H1 (cell line): Measurements from ENCODE around the gene SRSF8. TPM values are rescaled to one million over a fixed set of nuclear protein-coding genes. Genes with fewer than 3 reads are reported as not detected.

Experiments
- CTCF ChIA-PET: fragments of 300-600 bp; sonication (Branson Sonifier 250); formaldehyde crosslinking; loops from one replicate; lab custom pipeline; 2021; ENCODE audit not compliant: partially characterized antibody; lab: Charles Lee
- POLR2A ChIA-PET: fragments of 300-600 bp; sonication (Branson Sonifier 250); formaldehyde crosslinking; loops from one replicate; lab custom pipeline; 2021; ENCODE audit warnings: inconsistent platforms; ENCODE audit not compliant: partially characterized antibody; lab: Charles Lee
- DNase-seq, 2 experiments: peaks; one replicate each; pipeline versions ENCODE4 v3.0.0 to v3.0.0-alpha.2; 2010 to 2022; ENCODE audit warnings: low spot score in 2 of 2, low read depth in 1 of 2, mixed read lengths in 1 of 2
- FAIRE-seq: peaks from 2 replicates; lab custom pipeline; 2011; peaks lifted over from hg19 to GRCh38; lab: Jason Lieb, UNC
- H2AFZ ChIP-seq: 2 replicates; pipeline ENCODE4 v1.8.1; 2012; ENCODE audit warnings: low read length, inconsistent platforms
- H2AK5ac ChIP-seq: 2 replicates; pipeline ENCODE4 v1.6.1; 2013; ENCODE audit warnings: low read depth, low read length
- H2BK120ac ChIP-seq: replicated peaks from 2 replicates; pipeline ENCODE3; 2013; ENCODE audit warnings: low read depth, low read length, inconsistent platforms
- H2BK12ac ChIP-seq: 2 replicates; pipeline ENCODE4 v1.6.1; 2013; ENCODE audit warnings: low read depth, low read length
- H2BK15ac ChIP-seq: 2 replicates; pipeline ENCODE4 v1.6.1; 2013; ENCODE audit warnings: low read length
- H2BK20ac ChIP-seq: 2 replicates; pipeline ENCODE4 v1.6.1; 2013; ENCODE audit warnings: low read length
- H2BK5ac ChIP-seq: 2 replicates; pipeline ENCODE4 v1.6.1; 2013; ENCODE audit warnings: low read depth, low read length
- H3K14ac ChIP-seq: 2 replicates; pipeline ENCODE4 v1.6.1; 2013; ENCODE audit warnings: inconsistent platforms; ENCODE audit not compliant: insufficient read length
- H3K18ac ChIP-seq: 2 replicates; pipeline ENCODE4 v1.6.1; 2013; ENCODE audit warnings: low read length; ENCODE audit errors: extremely low read depth
- H3K23ac ChIP-seq: 2 replicates; pipeline ENCODE4 v1.6.1; 2013; ENCODE audit warnings: inconsistent platforms; ENCODE audit not compliant: insufficient read length
- H3K23me2 ChIP-seq: 2 replicates; pipeline ENCODE4 v1.6.1; 2013; ENCODE audit warnings: low read depth, low read length
- H3K27ac ChIP-seq: 2 replicates; pipeline ENCODE4 v1.6.1; 2011; ENCODE audit warnings: low read depth, low read length, inconsistent platforms
- H3K27me3 ChIP-seq, 4 experiments: replicated peaks in 1 of 4; 1 replicate in 1 of 4; 2 replicates in 3 of 4; pipeline versions ENCODE4 v1.6.1 to v1.8.1; 2011 to 2013; ENCODE audit warnings: low read length in 3 of 4, mild to moderate bottlenecking in 3 of 4, inconsistent platforms in 2 of 4, mixed read lengths in 2 of 4, moderate library complexity in 1 of 4; ENCODE audit not compliant: control insufficient read depth in 3 of 4, insufficient read depth in 3 of 4; ENCODE audit errors: extremely low read depth in 1 of 4
- H3K36me3 ChIP-seq, 4 experiments: 2 replicates each; pipeline versions ENCODE4 v1.6.1 to v1.8.1; 2011 to 2013; ENCODE audit warnings: mild to moderate bottlenecking in 4 of 4, low read length in 3 of 4, moderate library complexity in 2 of 4, control low read depth in 1 of 4, inconsistent platforms in 1 of 4; ENCODE audit not compliant: insufficient read depth in 4 of 4, control insufficient read depth in 2 of 4
- H3K4ac ChIP-seq: replicated peaks from 2 replicates; pipeline ENCODE3; 2013; ENCODE audit warnings: low read length, low read depth, mixed read lengths, inconsistent platforms; ENCODE audit not compliant: insufficient read length
- H3K4me1 ChIP-seq, 4 experiments: replicated peaks in 1 of 4; 1 replicate in 1 of 4; 2 replicates in 3 of 4; pipeline versions ENCODE4 v1.6.1 to v1.8.1; 2011 to 2013; ENCODE audit warnings: low read length in 3 of 4, inconsistent platforms in 2 of 4, mixed read lengths in 1 of 4; ENCODE audit not compliant: insufficient read depth in 4 of 4, control insufficient read depth in 3 of 4
- H3K4me2 ChIP-seq, 2 experiments: 2 replicates each; pipeline versions ENCODE4 v1.6.1 to v1.8.1; 2011 to 2013; ENCODE audit warnings: low read depth in 2 of 2, low read length in 2 of 2, control low read depth in 1 of 2, inconsistent platforms in 1 of 2, mild to moderate bottlenecking in 1 of 2; ENCODE audit not compliant: insufficient read depth in 1 of 2
- H3K4me3 ChIP-seq, 4 experiments: fragments of 200-600, 300-600 bp in 1 of 4; sonication (generic), shearing (Covaris generic), sonication (Bioruptor Twin) in 1 of 4; 2 replicates each; pipeline versions ENCODE4 v1.5.1 to v1.8.1; 2011 to 2016; ENCODE audit warnings: low read length in 4 of 4, low read depth in 3 of 4, control low read depth in 2 of 4, inconsistent platforms in 2 of 4, mild to moderate bottlenecking in 2 of 4, mixed read lengths in 1 of 4, moderate library complexity in 1 of 4; ENCODE audit not compliant: insufficient read depth in 2 of 4; ENCODE audit errors: extremely low read depth in 1 of 4
- H3K56ac ChIP-seq: replicated peaks from 2 replicates; pipeline ENCODE3; 2013; ENCODE audit warnings: low read depth, mild to moderate bottlenecking, mixed read lengths, low read length, inconsistent platforms; ENCODE audit not compliant: insufficient read length
- H3K79me1 ChIP-seq: 2 replicates; pipeline ENCODE4 v1.6.1; 2013; ENCODE audit warnings: low read depth, low read length, control low read depth
- H3K79me2 ChIP-seq, 2 experiments: 2 replicates each; pipeline versions ENCODE4 v1.6.1 to v1.8.1; 2012 to 2013; ENCODE audit warnings: low read length in 2 of 2, mild to moderate bottlenecking in 2 of 2, inconsistent platforms in 1 of 2; ENCODE audit not compliant: insufficient read depth in 2 of 2, control insufficient read depth in 1 of 2
- H3K9ac ChIP-seq, 4 experiments: replicated peaks in 1 of 4; 1 replicate in 1 of 4; 2 replicates in 3 of 4; pipeline versions ENCODE4 v1.6.1 to v1.8.1; 2011 to 2013; ENCODE audit warnings: low read depth in 3 of 4, low read length in 3 of 4, control low read depth in 2 of 4, mild to moderate bottlenecking in 2 of 4, moderate library complexity in 2 of 4, inconsistent platforms in 1 of 4; ENCODE audit errors: extremely low read depth in 1 of 4
- H3K9me3 ChIP-seq, 2 experiments: 2 replicates each; pipeline versions ENCODE4 v1.6.1 to v1.8.1; 2012 to 2013; ENCODE audit warnings: mild to moderate bottlenecking in 2 of 2, moderate library complexity in 2 of 2, control low read depth in 1 of 2, inconsistent platforms in 1 of 2, low read depth in 1 of 2, low read length in 1 of 2, mixed read lengths in 1 of 2; ENCODE audit not compliant: insufficient read depth in 2 of 2
- H4K20me1 ChIP-seq, 2 experiments: replicated peaks in 1 of 2; 2 replicates each; pipeline versions ENCODE3 to v1.8.1; 2011 to 2013; ENCODE audit warnings: inconsistent platforms in 2 of 2, low read length in 2 of 2, mild to moderate bottlenecking in 1 of 2; ENCODE audit not compliant: insufficient read depth in 2 of 2, control insufficient read depth in 1 of 2
- H4K5ac ChIP-seq: 2 replicates; pipeline ENCODE4 v1.6.1; 2013; ENCODE audit warnings: low read length, low read depth, mixed read lengths, inconsistent platforms; ENCODE audit not compliant: insufficient read length
- H4K8ac ChIP-seq: 2 replicates; pipeline ENCODE4 v1.8.0; 2013; ENCODE audit warnings: mild to moderate bottlenecking, moderate library complexity, low read length, inconsistent platforms; ENCODE audit not compliant: insufficient read depth; ENCODE audit errors: extremely low read depth
- H4K91ac ChIP-seq: replicated peaks from 2 replicates; pipeline ENCODE3; 2013; ENCODE audit warnings: low read length, mixed read lengths, inconsistent platforms; ENCODE audit not compliant: insufficient read length
- BACH1 ChIP-seq: IDR thresholded peaks from 2 replicates; pipeline ENCODE4 v1.6.1; 2012; ENCODE audit warnings: low read length, improper control_type of control experiment
- GABPA ChIP-seq: IDR thresholded peaks from 2 replicates; pipeline ENCODE4 v1.6.1; 2011; ENCODE audit warnings: mild to moderate bottlenecking, low read length, moderate library complexity, borderline replicate concordance; ENCODE audit not compliant: insufficient read depth
- GTF2F1 ChIP-seq: IDR thresholded peaks from 2 replicates; pipeline ENCODE4 v1.6.1; 2012; ENCODE audit warnings: low read depth, low read length, improper control_type of control experiment, borderline replicate concordance
- HDAC6 ChIP-seq: IDR thresholded peaks from one replicate; pipeline ENCODE4 v1.7.1; 2012; ENCODE audit warnings: low read depth, mild to moderate bottlenecking, inconsistent platforms, low read length, moderate library complexity
- KDM1A ChIP-seq: fragments of 200-600, 300-600 bp; sonication (generic); IDR thresholded peaks from 2 replicates; pipeline ENCODE4 v1.7.1; 2016; ENCODE audit warnings: mild to moderate bottlenecking, low read length, borderline replicate concordance
- KDM4A ChIP-seq: IDR thresholded peaks from one replicate; pipeline ENCODE4 v1.7.1; 2012; ENCODE audit warnings: low read depth, mild to moderate bottlenecking, moderate library complexity, low read length, inconsistent platforms; ENCODE audit not compliant: severe bottlenecking
- MAFK ChIP-seq: IDR thresholded peaks from 2 replicates; pipeline ENCODE4 v1.6.1; 2012; ENCODE audit warnings: low read depth, mild to moderate bottlenecking, improper control_type of control experiment, low read length
- NRF1 ChIP-seq: IDR thresholded peaks from 2 replicates; pipeline ENCODE4 v1.6.1; 2011; ENCODE audit warnings: mild to moderate bottlenecking, low read depth, low read length, improper control_type of control experiment
- POLR2AphosphoS5 ChIP-seq: IDR thresholded peaks from 2 replicates; pipeline ENCODE4 v1.6.1; 2011; ENCODE audit warnings: low read depth, low read length
- POU5F1 ChIP-seq: IDR thresholded peaks from 2 replicates; pipeline ENCODE4 v1.6.1; 2011; ENCODE audit warnings: low read depth, mild to moderate bottlenecking, low read length, moderate library complexity
- RAD21 ChIP-seq, 2 experiments: IDR thresholded peaks in 1 of 2; conservative IDR thresholded peaks in 1 of 2; 2 replicates each; pipeline ENCODE4 v1.6.1; 2011; ENCODE audit warnings: low read depth in 2 of 2, low read length in 2 of 2, improper control_type of control experiment in 1 of 2, inconsistent platforms in 1 of 2, mild to moderate bottlenecking in 1 of 2, moderate library complexity in 1 of 2
- SP1 ChIP-seq: IDR thresholded peaks from 2 replicates; pipeline ENCODE4 v1.6.1; 2011; ENCODE audit warnings: low read depth, low read length
- TCF12 ChIP-seq: IDR thresholded peaks from 2 replicates; pipeline ENCODE4 v1.6.1; 2011; ENCODE audit warnings: low read depth, mild to moderate bottlenecking, low read length
- WGBS, 2 experiments: shearing (Covaris generic) in 1 of 2; methylation state at CpG; one replicate each; pipeline versions ENCODE4 v1.1.6 to v1.1.7; 2013 to 2015; ENCODE audit warnings: low lambda C conversion rate in 2 of 2, mixed read lengths in 2 of 2, inconsistent platforms in 1 of 2, low coverage in 1 of 2, missing lambda C conversion rate in 1 of 2; ENCODE audit not compliant: insufficient replicate concordance in 2 of 2, insufficient coverage in 1 of 2, insufficient read length in 1 of 2; ENCODE audit errors: extremely low coverage in 1 of 2, missing lambda C conversion rate in 1 of 2; 5-methylcytosine and 5-hydroxymethylcytosine counted together
- polyA plus RNA-seq, 7 experiments: library from polyadenylated mRNA; depleted of rRNA in 3 of 7; stranded (reverse) in 5 of 7; unstranded in 2 of 7; fragments of >200 nt in 5 of 7; fragments of 200-250 nt in 2 of 7; gene quantifications; 1 replicate in 5 of 7; 2 replicates in 1 of 7; 4 replicates in 1 of 7; pipeline versions ENCODE4 v1.2.1 to v1.2.3, GENCODE V29; 2011 to 2013; ENCODE audit warnings: missing spikeins in 2 of 7, mixed read lengths in 2 of 7
- total RNA-seq: library from RNA; stranded (reverse); fragmentation: NEBNext Ultra II Directional; extraction: Animal tissue kit (Norgen Biotek cat#: 25700); gene quantifications from 2 replicates; pipeline ENCODE4 v1.2.1, GENCODE V29; 2021

Gene SRSF8
- total and polyA plus RNA-seq, 2 of the 8 experiments (the other 6 are each of a cell fraction or from before 2014, with no cell fraction given), result 13.2 to 18.5 TPM

- no peak overlapping the region for H2BK12ac ChIP-seq
- no peak overlapping the region for H2BK120ac ChIP-seq
- H3K9me3 ChIP-seq, result no peaks in the 10 kb centered on the region
- no peak overlapping the region for H2BK20ac ChIP-seq
- H3K27me3 ChIP-seq, result no peaks in the 10 kb centered on the region
- no peak overlapping the region for H2BK15ac ChIP-seq
- no peaks in the 10 kb centered on the region for H3K23me2 ChIP-seq
- no peak overlapping the region for H2BK5ac ChIP-seq
- H3K4me1 ChIP-seq, result peaks cover 0 to 11% (median 3%) of the 10 kb centered on the region in 4 experiments; a peak in 5 of 7 replicates
- no peak overlapping the region for H3K4me2 ChIP-seq
- no peak overlapping the region for H3K14ac ChIP-seq
- H3K4me3 ChIP-seq, result no peak overlapping the region
- DNase-seq (no peak), FAIRE-seq (no peak)
- H3K56ac ChIP-seq, result no peak overlapping the region
- no peak overlapping the region for H4K8ac ChIP-seq
- H3K79me1 ChIP-seq, result no peaks in the 10 kb centered on the region
- no peak overlapping the region for H2AK5ac ChIP-seq
- ChIA-PET CTCF (interaction anchor here (0.7 to 13.7 kb wide), 3 partner anchors 11 to 485 kb away, joined by 3 to 127 read pairs (median 3); partner anchors contain the start of gene ENDOD1), POLR2A (interaction anchor here (1.1 kb wide), 1 partner anchor 36 kb away, joined by 4 read pairs; no protein-coding TSS in a partner anchor)
- no peak overlapping the region for H3K18ac ChIP-seq
- no peak overlapping the region for H4K91ac ChIP-seq
- WGBS, 2 experiments, result 91% methylated on average over 6 of the region's 6 CpGs; no CpG with 5 or more reads in 1 of the 2 experiments
- H3K23ac ChIP-seq, result no peak overlapping the region
- no peak overlapping the region for H2AFZ ChIP-seq
- H4K20me1 ChIP-seq, result no peaks in the 10 kb centered on the region
- no peak overlapping the region for H3K9ac ChIP-seq
- no peaks in the 10 kb centered on the region for H3K79me2 ChIP-seq
- no peak overlapping the region for H3K27ac ChIP-seq
- H3K36me3 ChIP-seq, result no peaks in the 10 kb centered on the region
- no peak overlapping the region for H3K4ac ChIP-seq
- H4K5ac ChIP-seq, result no peak overlapping the region
- TF ChIP-seq NRF1, result no peak
- no peak for TF ChIP-seq HDAC6
- no peak for TF ChIP-seq BACH1
- TF ChIP-seq GABPA, result no peak
- TF ChIP-seq SP1, result no peak
- no peak for TF ChIP-seq POU5F1
- no peak for TF ChIP-seq GTF2F1
- TF ChIP-seq TCF12, result no peak
- no peak for TF ChIP-seq POLR2AphosphoS5
- no peak for TF ChIP-seq KDM4A
- TF ChIP-seq RAD21 (IDR thresholded peaks at IDR 0.05 in 1 of 2, conservative IDR thresholded peaks at IDR 0.05 in 1 of 2; ENCODE audit: low read depth in 2 of 2, low read length in 2 of 2), result no peak
- no peak for TF ChIP-seq KDM1A
- no peak for TF ChIP-seq MAFK
These were observed 37.6 kb downstream of the SRSF8 start for GRCh38 chr11:95104121-95104830.
